Posterior cingulate gyrus (tissue), 11 donors: ENCODE results near the gene SHB.
A peak's percentile ranks its signal among the peaks of the same experiment; 100 is the strongest.

ENCODE experiments used
- DNase-seq, 10 donors: peaks; one replicate each; pipeline versions ENCODE4 v3.0.0 to v3.0.0-alpha.2; 2020 to 2021; ENCODE audit warnings: mixed read lengths in 3 of 10
- intact Hi-C: fragments of 100-400 bp; cut with DNase I; formaldehyde crosslinking; loops from one replicate; pipeline ENCODE4 v1.15.1; 2023

SHB gene

GRCh38 chr9:37979844-37980243 lies 89.2 kb downstream of the SHB start:
- peak in 2 of 10 donors; percentile 15 to 62 for DNase-seq
- intact Hi-C loops, result no loop called here

- intact Hi-C loops, result no loop called here
- peak in 2 of 10 donors; percentile 40 to 43 for DNase-seq
Observed at GRCh38 chr9:37978983-37979382, 90.0 kb downstream of the SHB start.

DNA sequence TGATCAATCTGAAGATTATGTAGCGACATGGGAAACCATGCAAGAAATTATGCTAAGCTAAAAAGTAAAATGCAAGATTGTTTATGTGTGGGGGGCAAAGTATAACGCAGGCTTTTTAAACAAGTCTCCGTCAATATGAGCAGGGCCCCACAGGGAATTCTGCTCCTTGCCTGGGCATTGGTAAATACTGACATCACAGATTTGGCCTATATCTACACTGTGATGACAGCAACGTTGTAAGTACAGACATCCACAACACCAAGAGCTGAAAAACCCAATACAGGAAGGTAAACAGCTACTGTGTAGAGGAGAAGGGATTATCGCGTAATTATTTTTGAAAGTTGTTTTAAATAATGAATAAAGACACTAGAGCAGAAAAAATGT lies 90.6 kb downstream of the SHB start:
- DNase-seq, result peak in 2 of 10 donors; percentile 0 to 6
- intact Hi-C loops, result no loop called here

DNA sequence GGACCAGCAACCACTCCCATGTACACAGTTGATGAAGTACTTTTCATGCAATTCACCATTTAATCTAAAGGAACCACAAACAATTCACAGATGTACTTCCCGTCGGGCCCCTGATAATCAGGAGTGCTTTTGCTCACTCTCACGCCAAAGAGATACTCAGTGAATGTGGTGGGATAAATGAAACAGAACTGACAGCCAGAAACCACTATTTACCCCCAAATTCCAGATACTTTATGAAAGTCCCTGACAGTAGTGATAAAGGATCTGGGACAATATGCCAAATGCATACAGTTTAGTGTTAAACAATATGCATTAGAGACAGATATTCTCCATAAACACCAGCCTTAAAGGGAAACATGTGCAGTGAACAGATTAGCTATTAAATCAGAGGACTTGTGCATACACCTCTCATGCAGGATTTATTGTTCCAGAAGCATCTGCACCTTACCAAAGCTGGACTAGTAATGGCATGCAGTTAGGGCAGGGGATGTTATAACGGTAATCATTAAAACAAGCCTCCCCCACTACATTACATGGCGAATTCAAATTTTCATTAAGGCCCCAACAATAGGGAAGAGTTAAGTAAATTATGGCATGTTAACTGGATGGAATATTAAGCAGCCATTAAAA lies 91.1 kb downstream of the SHB start:
- no peak for DNase-seq
- intact Hi-C loops, result no loop called here

- peak in 2 of 10 donors; percentile 18 to 77 for DNase-seq
- intact Hi-C loops, result no loop called here
Observed at GRCh38 chr9:37976714-37977477, 92.1 kb downstream of the SHB start.

- peak in 2 of 10 donors; percentile 17 to 59 for DNase-seq
- intact Hi-C loops, result no loop called here
Observed at GRCh38 chr9:37975639-37976038, 93.4 kb downstream of the SHB start.

- DNase-seq, result peak in 3 of 10 donors; percentile 23 to 73 (median 65)
- intact Hi-C loops, result no loop called here
Observed at GRCh38 chr9:37974506-37975173, 94.4 kb downstream of the SHB start.

- intact Hi-C loops, result no loop called here
Observed at GRCh38 chr9:37972351-37972848, 96.6 kb downstream of the SHB start.

DNA sequence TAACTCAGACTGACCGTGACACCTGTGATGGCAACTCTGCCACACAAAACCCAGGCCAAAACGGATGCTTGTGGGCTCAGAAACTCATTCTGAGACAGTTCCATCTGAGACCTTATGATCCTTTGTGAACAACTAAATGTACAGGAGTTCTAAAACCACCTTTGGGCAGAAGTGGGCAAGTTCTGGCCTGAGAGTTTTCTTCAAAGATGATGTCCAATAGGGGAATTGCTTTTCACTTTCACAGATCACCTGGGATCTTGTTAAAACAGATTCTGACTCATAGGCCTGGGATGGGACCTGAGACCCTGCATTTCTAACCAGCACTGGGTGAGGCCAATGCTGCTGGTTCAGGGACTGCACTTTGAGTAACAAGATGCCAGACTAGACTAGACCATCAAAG lies 97.3 kb downstream of the SHB start:
- no peak for DNase-seq
- intact Hi-C loops, result no loop called here

More at GRCh38 chr9:37972351-37972848, 96.6 kb downstream of the SHB start:
- DNase-seq, result peak in 2 of 10 donors; percentile 9 to 76

GRCh38 chr9:37971108-37971459 lies 97.9 kb downstream of the SHB start:
- peak in 1 of 10 donors; percentile 54 for DNase-seq
- intact Hi-C loops, result no loop called here

GRCh38 chr9:37970301-37971107 lies 98.5 kb downstream of the SHB start:
- peak in 2 of 10 donors; percentile 51 to 83 for DNase-seq
- intact Hi-C loops, result no loop called here

DNA sequence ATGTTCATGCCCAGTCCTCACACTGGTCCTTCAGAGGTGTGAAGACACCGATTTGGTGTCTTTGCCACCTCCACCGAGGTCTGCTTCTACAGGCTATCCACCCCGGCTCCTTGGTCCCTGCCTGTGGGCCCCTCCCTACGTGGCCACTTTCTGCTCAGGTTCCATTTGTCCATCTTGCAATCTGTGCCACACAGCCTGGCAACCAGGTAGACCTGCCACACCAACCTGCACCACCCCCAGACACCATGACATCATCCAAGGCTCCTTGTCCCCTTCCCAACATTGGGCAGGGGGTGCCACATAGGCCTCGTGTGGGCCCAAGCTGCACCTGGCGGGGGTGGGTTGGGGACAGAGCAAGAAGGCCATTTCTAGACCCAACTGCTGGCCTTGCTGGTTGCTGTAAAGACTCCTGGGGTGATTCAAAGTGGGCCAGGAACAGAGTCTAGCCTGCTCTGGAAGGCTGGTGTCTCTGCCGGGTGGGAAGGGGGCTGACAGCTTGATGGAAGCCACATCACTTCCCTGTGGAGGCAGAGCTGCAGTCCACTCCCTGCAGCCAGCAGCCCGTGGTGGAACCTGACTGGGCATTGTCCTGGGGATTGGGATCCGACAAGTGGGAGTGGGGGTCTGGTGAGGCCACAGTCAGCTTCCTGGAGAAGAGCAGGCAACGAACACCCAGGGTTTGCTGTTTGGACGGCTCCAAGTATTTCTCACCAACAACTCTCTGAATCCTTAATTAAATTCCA lies 99.3 kb downstream of the SHB start:
- peak in 2 of 10 donors; percentile 61 to 69 for DNase-seq
- intact Hi-C loops, result loop anchor here (10.0 kb wide), 1 partner anchor 55 kb away; no protein-coding TSS in a partner anchor

DNA sequence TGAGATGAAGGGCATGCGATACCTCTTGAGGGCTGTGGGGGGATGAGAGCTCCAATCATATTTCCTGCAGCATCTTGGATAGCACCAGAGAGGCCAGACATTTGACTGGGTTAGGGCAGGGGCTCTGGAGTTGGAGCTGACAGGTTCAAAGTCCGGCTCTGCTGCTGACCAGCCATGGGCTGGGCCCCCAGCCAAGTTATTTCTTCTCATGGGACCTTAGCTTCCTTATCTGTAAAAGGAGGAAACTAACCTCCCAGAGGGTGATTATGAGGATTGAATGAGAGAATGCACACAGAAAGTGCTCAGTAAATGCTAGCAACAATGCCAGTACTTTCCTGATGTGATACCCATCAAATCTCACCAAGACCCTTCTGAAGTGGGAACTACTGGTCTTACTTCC lies 99.9 kb downstream of the SHB start:
- peak in 2 of 10 donors; percentile 55 to 59 for DNase-seq
- intact Hi-C loops, result loop anchor here (10.0 kb wide), 1 partner anchor 54 kb away; no protein-coding TSS in a partner anchor

GRCh38 chr9:37968228-37968701 lies 100.8 kb downstream of the SHB start:
- DNase-seq, result peak in 2 of 10 donors; percentile 16 to 31

DNA sequence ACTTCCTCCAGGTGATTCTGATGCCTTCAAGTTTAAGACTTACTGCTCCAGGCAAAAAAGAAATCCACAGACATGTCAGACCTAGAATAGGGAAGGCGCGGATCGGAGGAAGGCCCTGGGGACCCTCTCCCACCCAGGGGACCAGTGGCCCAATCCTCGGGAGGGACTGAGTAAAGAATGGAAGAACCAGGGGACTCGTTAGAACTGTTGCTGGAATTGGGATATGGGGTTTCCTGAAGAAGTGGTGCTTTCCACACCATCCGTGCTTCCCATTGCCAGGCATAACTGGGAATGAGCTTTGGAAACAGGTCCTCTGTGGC lies 101.3 kb downstream of the SHB start:
- intact Hi-C loops, result loop anchor here (10.0 kb wide), 1 partner anchor 53 kb away; no protein-coding TSS in a partner anchor

More at GRCh38 chr9:37968228-37968701, 100.8 kb downstream of the SHB start:
- intact Hi-C loops, result loop anchor here (10.0 kb wide), 1 partner anchor 53 kb away; no protein-coding TSS in a partner anchor

DNA sequence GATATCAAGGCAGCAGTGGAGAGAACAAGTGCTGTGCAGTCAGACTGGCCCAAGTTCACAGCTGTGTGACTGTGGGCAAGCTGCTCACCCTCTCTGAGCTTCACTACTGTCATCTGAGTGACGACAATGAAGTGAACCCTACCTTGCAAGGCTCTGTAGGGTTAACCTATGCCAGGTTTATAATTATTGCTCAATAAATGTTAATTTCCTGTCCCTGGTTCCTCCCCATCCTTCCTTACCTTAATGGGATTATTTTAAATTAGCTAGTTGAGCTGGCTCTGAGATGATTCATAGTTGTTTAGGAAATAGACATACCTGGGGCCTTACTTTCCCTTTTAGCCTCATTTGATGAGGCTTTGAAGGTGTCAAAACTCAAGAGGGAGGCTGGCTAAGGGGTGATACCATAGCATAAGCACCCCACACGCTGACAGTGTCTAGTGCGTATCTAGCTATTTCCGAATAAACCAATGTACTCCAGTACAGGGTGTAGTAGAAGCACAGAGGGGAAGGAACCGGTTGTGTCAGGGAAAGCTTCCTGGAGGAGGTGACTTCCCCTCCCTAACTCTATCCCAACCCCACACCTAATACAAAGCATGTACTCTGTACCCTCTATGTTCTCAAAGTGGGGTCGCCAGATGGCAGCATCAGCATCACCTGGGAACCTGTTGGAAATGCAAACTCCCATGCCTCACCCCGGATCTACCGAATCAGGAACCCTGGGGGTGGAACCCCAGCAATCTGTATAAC lies 101.8 kb downstream of the SHB start:
- DNase-seq, result peak in 1 of 10 donors; percentile 24
- intact Hi-C loops, result loop anchor here (10.0 kb wide), 1 partner anchor 52 kb away; no protein-coding TSS in a partner anchor

More for the DNA sequence above, 101.3 kb downstream of the SHB start:
- DNase-seq, result peak in 2 of 10 donors; percentile 40 to 57

DNA sequence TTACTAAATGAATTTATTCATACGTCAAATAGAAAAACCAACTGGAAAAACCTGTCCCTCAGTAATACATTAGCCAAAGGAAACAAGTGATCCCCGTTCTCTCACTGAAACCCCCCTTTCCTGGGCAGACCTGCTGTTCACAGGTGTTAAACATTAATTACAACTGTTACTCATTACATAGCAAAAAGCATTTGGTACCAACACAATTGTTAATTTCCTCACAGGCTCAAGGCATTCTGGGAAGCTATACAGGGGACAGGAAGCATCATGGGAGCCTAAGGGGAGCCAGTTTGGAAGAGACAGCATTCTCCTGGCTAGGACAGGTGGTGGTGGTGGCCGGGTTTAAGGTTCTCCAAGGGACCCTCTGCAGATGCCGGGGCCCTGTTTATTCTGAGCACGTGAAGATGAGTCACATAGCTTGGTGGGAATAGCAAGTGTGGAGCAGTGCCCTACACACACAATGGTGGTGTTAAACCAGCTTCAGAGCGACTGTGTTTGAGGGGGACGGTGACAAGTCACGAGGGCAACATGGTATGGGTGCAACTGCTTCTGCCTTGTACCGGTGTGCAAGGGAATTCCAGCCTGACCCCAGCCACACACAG lies 102.5 kb downstream of the SHB start:
- peak in 3 of 10 donors; percentile 29 to 72 (median 65) for DNase-seq
- intact Hi-C loops, result loop anchor here (10.0 kb wide), 1 partner anchor 52 kb away; no protein-coding TSS in a partner anchor
